CD4-positive, CD25-positive, alpha-beta regulatory T cell (primary cell): ENCODE data around the gene PHETA2. TPM values are rescaled to one million over a fixed set of nuclear protein-coding genes. Genes with fewer than 3 reads are reported as not detected.
"Not testable (repeated sequence)": the region's sequence is repeated elsewhere in the genome, so short reads cannot be mapped to it uniquely, and the experiment has no call there.

Experiments
- ATAC-seq, 2 donors: fragments of 150-1000 bp; cut with Tn5 transposase; one replicate each; pipeline ENCODE4 v1.10.0; 2021; ENCODE audit warnings: low read depth in 2 of 2, moderate number of reproducible peaks in 2 of 2, moderate library complexity in 1 of 2
- DNase-seq, 3 donors: peaks; one replicate each; pipeline versions ENCODE4 v3.0.0 to v3.0.0-alpha.2; 2012 to 2022; ENCODE audit warnings: mixed read lengths in 1 of 3
- H3K27ac ChIP-seq: one replicate; pipeline ENCODE4 v1.7.0; 2013; ENCODE audit warnings: mild to moderate bottlenecking, low read length; ENCODE audit not compliant: insufficient read depth, poor library complexity, severe bottlenecking
- H3K27me3 ChIP-seq: one replicate; pipeline ENCODE4 v1.7.0; 2013; ENCODE audit warnings: low read length; ENCODE audit not compliant: control insufficient read depth, insufficient read depth
- H3K36me3 ChIP-seq: one replicate; pipeline ENCODE4 v1.7.0; 2013; ENCODE audit warnings: mild to moderate bottlenecking, low read length, moderate library complexity; ENCODE audit not compliant: control insufficient read depth, insufficient read depth
- H3K4me1 ChIP-seq: 2 replicates; pipeline ENCODE4 v1.7.0; 2013; ENCODE audit warnings: mild to moderate bottlenecking, low read length; ENCODE audit not compliant: insufficient read depth, control insufficient read depth, poor library complexity, severe bottlenecking
- H3K4me3 ChIP-seq: one replicate; pipeline ENCODE4 v1.7.0; 2013; ENCODE audit warnings: low read depth, mild to moderate bottlenecking, low read length, moderate library complexity
- H3K9me3 ChIP-seq, 2 experiments: 1 replicate in 1 of 2; 2 replicates in 1 of 2; pipeline ENCODE4 v1.7.0; 2013; ENCODE audit warnings: low read length in 2 of 2, mild to moderate bottlenecking in 1 of 2, moderate library complexity in 1 of 2; ENCODE audit not compliant: control insufficient read depth in 2 of 2
- H3K27ac Mint-ChIP-seq, 3 donors: one replicate each; pipeline ENCODE4 v1.8.0; 2020 to 2022; ENCODE audit warnings: mild to moderate bottlenecking in 3 of 3, mixed read lengths in 3 of 3, moderate library complexity in 2 of 3
- H3K27me3 Mint-ChIP-seq: one replicate; pipeline ENCODE4 v1.8.0; 2022; ENCODE audit warnings: mild to moderate bottlenecking, mixed read lengths
- H3K36me3 Mint-ChIP-seq: one replicate; pipeline ENCODE4 v1.8.0; 2020; ENCODE audit warnings: mixed read lengths
- H3K4me1 Mint-ChIP-seq, 4 donors: one replicate each; pipeline ENCODE4 v1.8.0; 2020 to 2022; ENCODE audit warnings: mixed read lengths in 4 of 4, mild to moderate bottlenecking in 1 of 4
- H3K4me3 Mint-ChIP-seq, 4 donors: one replicate each; pipeline ENCODE4 v1.8.0; 2020 to 2022; ENCODE audit warnings: mild to moderate bottlenecking in 4 of 4, mixed read lengths in 4 of 4, moderate library complexity in 3 of 4
- H3K9me3 Mint-ChIP-seq, 7 donors: one replicate each; pipeline ENCODE4 v1.8.0; 2020 to 2022; ENCODE audit warnings: mixed read lengths in 7 of 7, mild to moderate bottlenecking in 3 of 7, moderate library complexity in 2 of 7
- polyA plus RNA-seq, 4 donors: library from polyadenylated mRNA; unstranded; fragments of 300-500 nt; fragmentation: Illumina TruSeq; gene quantifications; one replicate each; pipeline ENCODE4 v1.2.3, GENCODE V29; 2021
- total RNA-seq: library from RNA; stranded (reverse); gene quantifications from one replicate; pipeline ENCODE4 v1.2.3, GENCODE V29; 2022

Gene PHETA2
- total and polyA plus RNA-seq, 5 donors from 2014 or later: 1.5 to 2.6 (median 2.0) TPM

DNA sequence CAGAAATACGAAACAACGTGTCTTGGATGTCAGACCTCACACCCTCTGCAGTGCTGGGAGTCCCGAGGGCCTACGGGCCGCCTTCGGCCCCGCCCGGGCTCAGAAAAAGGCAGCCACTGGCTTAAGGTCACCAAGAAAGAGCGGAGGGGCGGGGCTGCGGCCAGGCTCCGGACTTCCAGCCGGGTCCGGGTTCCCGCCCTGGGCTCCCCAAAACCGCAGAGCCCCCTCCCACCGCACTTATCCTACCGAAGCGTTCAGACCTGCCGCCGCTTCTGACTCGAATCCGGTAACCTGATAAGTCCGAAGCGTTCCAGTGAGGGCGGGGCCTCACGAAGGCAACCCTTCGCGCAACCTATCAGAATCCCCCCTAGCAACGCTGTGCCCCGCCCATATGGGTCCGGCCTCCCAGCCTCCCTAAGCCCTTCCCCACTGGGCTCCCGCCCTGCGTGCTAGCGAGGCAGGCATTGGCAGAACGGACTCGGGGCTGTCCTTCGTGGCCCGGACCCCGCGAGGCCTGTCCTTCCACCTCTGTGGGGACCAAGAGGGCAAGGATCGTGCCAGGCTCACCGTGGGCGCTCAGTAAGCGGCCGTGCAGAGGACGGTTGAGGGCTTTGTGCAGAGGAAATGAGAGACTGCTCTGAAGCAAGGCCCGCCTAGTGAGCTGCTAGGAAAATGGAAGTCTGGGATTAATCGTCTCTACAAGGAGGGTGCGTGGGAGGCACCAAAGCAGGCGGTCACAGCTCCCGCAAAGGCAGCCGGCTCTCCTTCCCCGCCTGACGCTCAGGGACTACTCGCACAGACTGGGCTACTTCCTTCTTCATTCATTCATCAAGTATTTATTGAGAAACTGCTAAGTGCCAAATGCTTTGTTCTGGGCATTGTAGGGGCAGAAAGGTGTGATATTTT, 3.3 kb upstream of the PHETA2 start, which contains the start of gene NAGA:
Gene NAGA, minus strand, starts transcription at position 296 of the 906 bp plus-strand sequence. CDS start 515 bp downstream, outside the sequence.
- no peaks in the 10 kb centered on the region for H3K9me3 Mint-ChIP-seq
- ATAC-seq (peak; percentile 97), DNase-seq (peak; percentile 91 to 97 (median 94))
- peak within 1 kb of the TSS; percentile 90 to 95 (median 94) for H3K4me3 Mint-ChIP-seq
- H3K27ac Mint-ChIP-seq: peak within 1 kb of the TSS; percentile 69 to 96 (median 96)
- Histone ChIP-seq H3K36me3 (peaks cover 7% of the 10 kb centered on the region), H3K4me3 (peak within 1 kb of the TSS; percentile 75), H3K27me3 (no peaks in the 10 kb centered on the region), H3K9me3 (no peaks in the 10 kb centered on the region), H3K4me1 (peaks cover 56% of the 10 kb centered on the region), H3K27ac (peak within 1 kb of the TSS; percentile 85)
- H3K27me3 Mint-ChIP-seq: no peaks in the 10 kb centered on the region
- peaks cover 10% of the 10 kb centered on the region for H3K36me3 Mint-ChIP-seq
- peaks cover 0 to 52% (median 28%) of the 10 kb centered on the region in 4 donors for H3K4me1 Mint-ChIP-seq

DNA sequence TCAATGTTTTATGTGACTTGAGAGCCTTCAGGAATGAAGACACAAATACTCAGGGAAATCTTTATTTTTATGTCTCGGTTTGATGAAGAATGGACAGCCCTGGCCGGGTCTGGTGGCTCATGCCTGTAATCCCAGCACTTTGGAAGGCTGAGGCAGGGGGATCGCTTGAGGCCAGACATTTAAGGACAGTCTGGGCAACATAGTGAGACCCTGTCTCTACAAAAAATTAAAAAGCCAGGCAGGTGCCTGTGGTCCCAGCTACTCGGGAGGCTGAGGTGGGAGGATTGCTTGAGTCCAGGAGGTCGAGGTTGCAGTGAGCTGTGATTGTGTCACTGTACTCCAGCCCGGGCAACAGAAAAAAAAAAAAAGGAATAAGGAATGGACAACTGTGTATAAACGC, 2.5 kb upstream of the PHETA2 start:
- not testable (repeated sequence) for H3K27me3 ChIP-seq, H3K9me3 Mint-ChIP-seq, H3K9me3 ChIP-seq, H3K27me3 Mint-ChIP-seq, H3K36me3 Mint-ChIP-seq, ATAC-seq, DNase-seq, H3K36me3 ChIP-seq
- peak overlapping the region; percentile 90 to 95 (median 94) for H3K4me3 Mint-ChIP-seq
- Histone ChIP-seq H3K4me3 (peak overlapping the region; percentile 75), H3K27ac (peak overlapping the region; percentile 85), H3K4me1 (peaks cover 56% of the 10 kb centered on the region)
- peak overlapping the region; percentile 57 to 96 (median 96) for H3K27ac Mint-ChIP-seq
- H3K4me1 Mint-ChIP-seq: peaks cover 0 to 54% (median 26%) of the 10 kb centered on the region in 4 donors

DNA sequence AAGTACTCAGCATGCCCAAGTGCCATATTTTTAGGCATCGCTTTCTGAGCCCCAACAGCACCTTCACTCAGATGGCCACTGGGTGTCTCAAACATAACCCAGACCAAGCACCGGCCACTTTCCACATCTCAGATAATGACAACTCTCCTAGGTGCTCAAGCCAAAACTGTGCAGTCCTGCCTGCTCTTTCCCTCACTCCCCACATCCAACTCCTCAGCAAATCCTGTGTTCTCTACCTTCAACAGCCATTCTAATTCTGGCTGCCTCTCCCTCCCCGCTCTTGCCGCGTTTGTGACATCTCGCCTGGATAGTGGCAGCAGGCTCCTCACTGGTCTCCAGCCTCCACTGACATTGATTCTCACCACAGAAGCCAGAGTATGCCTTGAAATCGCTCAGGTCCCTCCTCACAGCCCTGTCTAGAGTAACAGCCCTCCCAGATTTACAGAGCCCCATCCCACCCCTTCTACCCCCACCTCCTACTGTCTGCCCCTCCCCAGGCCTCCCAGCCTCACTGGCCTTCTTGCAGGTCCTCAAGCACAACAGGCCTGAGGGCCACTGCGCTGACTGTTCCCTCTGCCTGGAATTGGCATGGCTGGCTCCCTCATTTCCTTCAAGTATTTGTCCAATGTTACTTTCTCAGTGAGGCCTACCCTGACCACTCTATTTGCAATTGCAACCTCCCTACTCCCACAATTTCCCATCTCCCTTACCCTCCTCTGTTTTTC, 1.3 kb upstream of the PHETA2 start:
- H3K27me3 ChIP-seq: no peaks in the 10 kb centered on the region
- DNase-seq (no peak), ATAC-seq (no peak)
- Mint-ChIP-seq H3K27me3 (no peaks in the 10 kb centered on the region), H3K4me1 (peaks cover 0 to 51% (median 26%) of the 10 kb centered on the region in 4 donors), H3K9me3 (no peaks in the 10 kb centered on the region), H3K36me3 (no peaks in the 10 kb centered on the region), H3K4me3 (peak overlapping the region; percentile 70 to 90 (median 74)), H3K27ac (peak overlapping the region in 2 of 3 donors; percentile 48 to 68)
- no peaks in the 10 kb centered on the region for H3K9me3 ChIP-seq
- no peak overlapping the region for H3K27ac ChIP-seq
- no peaks in the 10 kb centered on the region for H3K36me3 ChIP-seq
- no peak overlapping the region for H3K4me3 ChIP-seq
- H3K4me1 ChIP-seq: peaks cover 56% of the 10 kb centered on the region

DNA sequence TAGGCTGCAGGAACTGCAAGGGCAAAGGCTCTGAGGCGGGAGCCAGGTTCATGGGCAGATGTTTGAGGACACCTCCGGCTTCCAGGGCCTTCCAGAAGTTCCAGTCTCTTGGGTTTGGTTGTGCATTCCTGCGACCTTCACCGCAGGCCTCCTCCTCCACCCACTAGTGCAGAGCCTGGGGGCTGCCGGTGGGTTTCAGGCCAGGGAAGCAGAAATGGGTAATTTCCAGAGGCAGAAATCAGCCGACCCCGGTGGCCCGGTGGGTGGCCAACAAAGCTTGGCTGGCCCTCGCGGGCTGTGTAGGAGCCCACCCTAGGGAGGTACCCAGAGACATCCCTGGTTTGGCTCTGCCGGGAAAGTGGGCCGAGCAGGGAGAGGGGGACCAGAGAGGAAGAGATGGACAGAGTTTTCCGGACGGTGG, 417 bp upstream of the PHETA2 start:
- H3K27me3 Mint-ChIP-seq: no peaks in the 10 kb centered on the region
- no peaks in the 10 kb centered on the region for H3K36me3 Mint-ChIP-seq

DNA sequence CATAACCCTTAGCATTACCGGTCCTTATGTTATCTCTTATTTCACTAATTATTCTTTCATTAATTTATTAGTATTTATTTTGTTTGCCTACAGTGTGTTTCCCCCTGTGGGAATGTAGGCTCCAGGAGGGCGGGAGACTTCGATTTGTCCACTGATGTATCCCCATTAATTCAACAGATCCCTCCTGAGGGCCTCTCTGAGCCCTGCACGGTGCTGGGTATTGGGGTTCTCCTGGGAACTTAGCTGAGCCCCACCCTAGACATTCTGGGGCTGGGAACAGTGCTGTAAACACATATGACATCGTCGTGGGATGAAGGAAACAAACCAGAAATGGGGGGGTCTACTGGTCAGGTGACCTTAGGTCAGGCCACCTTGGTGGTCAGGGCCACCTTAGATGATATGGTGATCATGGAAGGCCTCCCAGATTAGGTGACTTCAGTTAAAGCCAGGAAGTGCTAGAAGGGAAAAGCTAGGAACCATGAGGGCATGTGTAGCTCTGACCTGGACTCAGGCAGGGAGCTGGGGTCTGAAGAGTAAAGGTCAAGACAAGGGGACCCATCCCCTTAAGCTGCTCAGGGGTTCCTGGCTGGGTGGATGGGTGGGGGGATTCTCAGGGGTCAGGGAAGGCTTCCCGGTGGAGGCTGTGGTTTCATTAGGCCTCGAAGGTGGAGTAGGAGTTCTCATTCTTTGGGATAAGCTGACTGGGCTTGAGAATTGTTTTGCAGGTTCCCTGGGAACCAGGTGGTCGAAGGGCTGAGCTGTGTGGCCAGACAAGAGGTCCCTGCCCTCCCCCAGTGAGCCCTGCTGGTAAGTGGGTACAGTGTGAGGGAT, 1.0 kb downstream of the PHETA2 start:
- ATAC-seq (no peak), DNase-seq (no peak)
- Mint-ChIP-seq H3K4me3 (peak overlapping the region; percentile 49 to 86 (median 75)), H3K27me3 (peaks cover 6% of the 10 kb centered on the region), H3K27ac (peak overlapping the region; percentile 33 to 92 (median 69)), H3K9me3 (no peaks in the 10 kb centered on the region), H3K4me1 (peaks cover 5 to 53% (median 28%) of the 10 kb centered on the region in 4 donors), H3K36me3 (peaks cover 3% of the 10 kb centered on the region)
- peaks cover 51% of the 10 kb centered on the region for H3K4me1 ChIP-seq
- no peaks in the 10 kb centered on the region for H3K9me3 ChIP-seq
- H3K27ac ChIP-seq: peak overlapping the region; percentile 41
- H3K4me3 ChIP-seq: peak overlapping the region; percentile 15
- H3K27me3 ChIP-seq: no peaks in the 10 kb centered on the region
- no peaks in the 10 kb centered on the region for H3K36me3 ChIP-seq

More for the DNA sequence above, 417 bp upstream of the PHETA2 start:
- Mint-ChIP-seq H3K4me3 (peak overlapping the region; percentile 70 to 90 (median 78)), H3K9me3 (no peaks in the 10 kb centered on the region), H3K27ac (peak overlapping the region in 2 of 3 donors; percentile 50 to 68), H3K4me1 (peaks cover 0 to 50% (median 24%) of the 10 kb centered on the region in 4 donors)
- Histone ChIP-seq H3K4me3 (no peak overlapping the region), H3K9me3 (no peaks in the 10 kb centered on the region), H3K27ac (peak overlapping the region; percentile 41), H3K4me1 (peaks cover 56% of the 10 kb centered on the region), H3K36me3 (no peaks in the 10 kb centered on the region), H3K27me3 (no peaks in the 10 kb centered on the region)
- DNase-seq (no peak), ATAC-seq (no peak)

DNA sequence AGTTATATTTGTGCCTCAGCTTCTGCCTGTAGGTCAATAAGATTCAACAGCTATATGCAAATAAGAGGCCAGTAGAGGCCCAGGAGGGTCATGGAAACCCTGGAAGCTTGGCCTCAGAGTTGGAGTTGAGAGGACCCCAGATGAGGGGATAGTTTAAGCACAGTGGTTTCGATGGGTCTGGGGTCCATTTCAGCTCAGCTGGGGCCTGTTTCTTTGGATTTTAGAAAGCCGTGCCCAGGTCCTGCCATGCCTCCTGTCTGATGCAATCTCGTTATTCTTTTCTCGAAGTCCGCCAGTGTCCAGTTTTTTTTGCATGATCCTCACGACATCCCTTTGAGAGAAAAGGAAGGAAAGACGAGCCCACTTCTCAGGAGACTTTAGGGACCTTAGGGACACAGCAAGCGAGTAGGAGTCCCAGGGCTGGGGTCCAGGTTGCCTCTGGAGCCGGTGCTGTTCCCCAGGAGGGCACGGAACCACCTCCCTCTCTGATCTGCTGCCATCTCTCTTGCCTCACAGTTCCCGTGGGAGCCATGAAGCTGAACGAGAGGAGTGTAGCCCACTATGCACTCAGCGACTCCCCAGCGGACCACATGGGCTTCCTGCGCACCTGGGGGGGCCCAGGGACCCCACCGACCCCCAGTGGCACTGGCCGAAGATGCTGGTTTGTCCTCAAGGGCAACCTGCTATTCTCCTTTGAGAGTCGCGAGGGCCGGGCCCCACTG, 2.9 kb downstream of the PHETA2 start:
- H3K27ac Mint-ChIP-seq: no peak overlapping the region
- H3K4me1 Mint-ChIP-seq: peaks cover 6 to 54% (median 27%) of the 10 kb centered on the region in 4 donors
- ATAC-seq (no peak), DNase-seq (no peak)
- peaks cover 7% of the 10 kb centered on the region for H3K27me3 Mint-ChIP-seq
- Histone ChIP-seq H3K9me3 (no peaks in the 10 kb centered on the region), H3K27ac (no peak overlapping the region), H3K36me3 (no peaks in the 10 kb centered on the region), H3K4me3 (no peak overlapping the region), H3K27me3 (no peaks in the 10 kb centered on the region), H3K4me1 (peaks cover 44% of the 10 kb centered on the region)
- peak overlapping the region in 1 of 4 donors; percentile 86 for H3K4me3 Mint-ChIP-seq
- H3K9me3 Mint-ChIP-seq: no peaks in the 10 kb centered on the region
- H3K36me3 Mint-ChIP-seq: peaks cover 7% of the 10 kb centered on the region
